H9 (cell line): ENCODE measurements around the gene GRM5. TPM values are rescaled to one million over a fixed set of nuclear protein-coding genes. Genes with fewer than 3 reads are reported as not detected.

Experiments
- DNase-seq: peaks from one replicate; pipeline ENCODE4 v3.0.0-alpha.2; 2017
- H2AFZ ChIP-seq: one replicate; pipeline ENCODE4 v1.6.1; 2013; ENCODE audit warnings: mild to moderate bottlenecking, low read length, control low read depth, moderate library complexity
- H2AK5ac ChIP-seq: 2 replicates; pipeline ENCODE4 v1.6.1; 2013; ENCODE audit warnings: low read length, control low read depth, mixed read lengths; ENCODE audit not compliant: insufficient read length
- H2BK120ac ChIP-seq: one replicate; pipeline ENCODE4 v1.6.1; 2013; ENCODE audit warnings: low read depth, mild to moderate bottlenecking, low read length, control low read depth, inconsistent platforms; ENCODE audit not compliant: poor library complexity, severe bottlenecking
- H2BK12ac ChIP-seq: 2 replicates; pipeline ENCODE4 v1.6.1; 2013; ENCODE audit warnings: low read length, control low read depth, mixed read lengths, low read depth; ENCODE audit not compliant: insufficient read length
- H2BK15ac ChIP-seq: 2 replicates; pipeline ENCODE4 v1.6.1; 2013; ENCODE audit warnings: low read depth, low read length, control low read depth
- H2BK20ac ChIP-seq: one replicate; pipeline ENCODE4 v1.6.1; 2013; ENCODE audit warnings: low read depth, mild to moderate bottlenecking, low read length, control low read depth, inconsistent platforms; ENCODE audit not compliant: poor library complexity, severe bottlenecking
- H2BK5ac ChIP-seq: 2 replicates; pipeline ENCODE4 v1.6.1; 2013; ENCODE audit warnings: low read length, control low read depth, mixed read lengths; ENCODE audit not compliant: insufficient read length
- H3K14ac ChIP-seq: 2 replicates; pipeline ENCODE4 v1.6.1; 2013; ENCODE audit warnings: low read length, control low read depth; ENCODE audit not compliant: insufficient read depth
- H3K18ac ChIP-seq: 2 replicates; pipeline ENCODE4 v1.6.1; 2013; ENCODE audit warnings: low read depth, mild to moderate bottlenecking, mixed read lengths, low read length, control low read depth; ENCODE audit not compliant: insufficient read length
- H3K23ac ChIP-seq: 2 replicates; pipeline ENCODE4 v1.6.1; 2013; ENCODE audit warnings: low read length, control low read depth, mixed read lengths, low read depth; ENCODE audit not compliant: insufficient read length
- H3K23me2 ChIP-seq: 2 replicates; pipeline ENCODE4 v1.6.1; 2013; ENCODE audit warnings: low read depth, mild to moderate bottlenecking, mixed read lengths, low read length, control low read depth; ENCODE audit not compliant: insufficient read length, poor library complexity, severe bottlenecking
- H3K27ac ChIP-seq: 2 replicates; pipeline ENCODE4 v1.5.1; 2013; ENCODE audit warnings: low read length, control low read depth, mixed read lengths, low read depth; ENCODE audit not compliant: insufficient read length
- H3K27me3 ChIP-seq: 2 replicates; pipeline ENCODE4 v1.6.1; 2013; ENCODE audit warnings: low read length, control low read depth, inconsistent platforms; ENCODE audit not compliant: insufficient read depth
- H3K4ac ChIP-seq: 2 replicates; pipeline ENCODE4 v1.6.1; 2013; ENCODE audit warnings: low read depth, mild to moderate bottlenecking, control low read depth, inconsistent platforms, low read length, moderate library complexity
- H3K4me1 ChIP-seq: 2 replicates; pipeline ENCODE4 v1.6.1; 2013; ENCODE audit warnings: low read length, control low read depth, inconsistent platforms; ENCODE audit not compliant: insufficient read depth
- H3K4me2 ChIP-seq: 2 replicates; pipeline ENCODE4 v1.6.1; 2013; ENCODE audit warnings: low read length, control low read depth, mixed read lengths; ENCODE audit not compliant: insufficient read length, insufficient read depth
- H3K56ac ChIP-seq: 2 replicates; pipeline ENCODE4 v1.6.1; 2013; ENCODE audit warnings: low read depth, mild to moderate bottlenecking, mixed read lengths, low read length, control low read depth; ENCODE audit not compliant: insufficient read length
- H3K79me1 ChIP-seq: 2 replicates; pipeline ENCODE4 v1.6.1; 2013; ENCODE audit warnings: low read depth, mild to moderate bottlenecking, moderate library complexity, low read length, control low read depth, inconsistent platforms; ENCODE audit not compliant: insufficient read depth, poor library complexity, severe bottlenecking
- H3K79me2 ChIP-seq: 2 replicates; pipeline ENCODE4 v1.6.1; 2013; ENCODE audit warnings: low read length, control low read depth, inconsistent platforms; ENCODE audit not compliant: insufficient read depth
- H3K9ac ChIP-seq: 2 replicates; pipeline ENCODE4 v1.6.1; 2013; ENCODE audit warnings: low read length, control low read depth, mixed read lengths; ENCODE audit not compliant: insufficient read length; ENCODE audit errors: extremely low read depth
- H3K9me3 ChIP-seq: one replicate; pipeline ENCODE4 v1.6.1; 2013; ENCODE audit warnings: low read depth, low read length, inconsistent platforms; ENCODE audit not compliant: control insufficient read depth
- H3T11ph ChIP-seq: one replicate; pipeline ENCODE4 v1.6.1; 2013; ENCODE audit warnings: mild to moderate bottlenecking, low read length, control low read depth, inconsistent platforms
- H4K20me1 ChIP-seq: one replicate; pipeline ENCODE4 v1.6.1; 2013; ENCODE audit not compliant: control insufficient read depth, insufficient read length, insufficient read depth
- H4K5ac ChIP-seq: 2 replicates; pipeline ENCODE4 v1.6.1; 2013; ENCODE audit warnings: low read depth, mild to moderate bottlenecking, mixed read lengths, low read length, control low read depth; ENCODE audit not compliant: insufficient read length
- H4K8ac ChIP-seq: replicated peaks from 2 replicates; pipeline ENCODE4 v1.6.1; 2013; ENCODE audit warnings: low read length, control low read depth, mixed read lengths, low read depth; ENCODE audit not compliant: insufficient read length
- H4K91ac ChIP-seq: 2 replicates; pipeline ENCODE4 v1.6.1; 2013; ENCODE audit warnings: low read depth, mild to moderate bottlenecking, moderate library complexity, mixed read lengths, low read length, control low read depth; ENCODE audit not compliant: insufficient read length
- H3K27ac Mint-ChIP-seq, 3 experiments: 2 replicates in 2 of 3; 3 replicates in 1 of 3; pipeline ENCODE4 v1.8.0; 2020 to 2021; ENCODE audit warnings: mixed read lengths in 3 of 3, mild to moderate bottlenecking in 1 of 3, moderate library complexity in 1 of 3
- H3K27me3 Mint-ChIP-seq: 2 replicates; pipeline ENCODE4 v1.8.0; 2021; ENCODE audit warnings: low read depth, mild to moderate bottlenecking, moderate library complexity, mixed read lengths
- H3K36me3 Mint-ChIP-seq, 3 experiments: 2 replicates in 2 of 3; 3 replicates in 1 of 3; pipeline ENCODE4 v1.8.0; 2020 to 2021; ENCODE audit warnings: low read depth in 3 of 3, mixed read lengths in 3 of 3; ENCODE audit not compliant: insufficient read depth in 1 of 3
- H3K4me1 Mint-ChIP-seq, 2 experiments: 2 replicates each; pipeline ENCODE4 v1.8.0; 2020; ENCODE audit warnings: mixed read lengths in 2 of 2
- H3K4me3 Mint-ChIP-seq, 2 experiments: 2 replicates in 1 of 2; 3 replicates in 1 of 2; pipeline ENCODE4 v1.8.0; 2020 to 2021; ENCODE audit warnings: mild to moderate bottlenecking in 2 of 2, mixed read lengths in 2 of 2, moderate library complexity in 1 of 2
- H3K9me3 Mint-ChIP-seq, 2 experiments: 2 replicates in 1 of 2; 3 replicates in 1 of 2; pipeline ENCODE4 v1.8.0; 2020; ENCODE audit warnings: mild to moderate bottlenecking in 2 of 2, mixed read lengths in 2 of 2, moderate library complexity in 1 of 2
- CTCF ChIP-seq: fragments of 200-600 bp; sonication (generic); conservative IDR thresholded peaks from 3 replicates; pipeline ENCODE4 v1.8.0; 2021; ENCODE audit warnings: antibody characterized with exemption, mild to moderate bottlenecking
- WGBS: extraction: QIAGEN DNeasy Blood & Tissue Kit; methylation state at CpG from one replicate; pipeline ENCODE4 v1.1.7; 2013; ENCODE audit warnings: missing lambda C conversion rate, low lambda C conversion rate, mixed read lengths; ENCODE audit not compliant: insufficient read length; ENCODE audit errors: extremely low coverage; 5-methylcytosine and 5-hydroxymethylcytosine counted together
- total RNA-seq: library from RNA; stranded (reverse); gene quantifications from 2 replicates; pipeline ENCODE4 v1.2.1, GENCODE V29; 2021

Gene GRM5
- total RNA-seq, 1 experiment from 2014 or later = not detected

GRCh38 chr11:88827018-88827676 lies 238.6 kb downstream of the GRM5 start:
- H3K9me3 Mint-ChIP-seq = peaks cover 0 to 3% of the 10 kb centered on the region in 2 experiments; a peak in 2 of 5 replicates
- no peak overlapping the region for H3K56ac ChIP-seq
- H3K4me2 ChIP-seq = no peak overlapping the region
- H4K5ac ChIP-seq = no peak overlapping the region
- H3K23ac ChIP-seq = no peak overlapping the region
- no peak overlapping the region for H3K14ac ChIP-seq
- no peaks in the 10 kb centered on the region for H3K79me2 ChIP-seq
- no peak overlapping the region for H3K27ac Mint-ChIP-seq
- no peak overlapping the region for H3K9ac ChIP-seq
- no peak overlapping the region for H2BK12ac ChIP-seq
- WGBS = no CpG with 5 or more reads among the region's 3 CpGs
- no peak overlapping the region for H2BK120ac ChIP-seq
- no peak overlapping the region for H3K4ac ChIP-seq
- no peaks in the 10 kb centered on the region for H4K20me1 ChIP-seq
- no peak for TF ChIP-seq CTCF
- H3K4me1 ChIP-seq = no peaks in the 10 kb centered on the region; the same call in 1 of the 2 replicates
- no peak overlapping the region for H3K27ac ChIP-seq
- H2BK5ac ChIP-seq = no peak overlapping the region
- no peak overlapping the region for H4K8ac ChIP-seq
- no peak overlapping the region for H2BK15ac ChIP-seq
- peaks cover 0 to 5% (median 0%) of the 10 kb centered on the region in 3 experiments; a peak in 2 of 7 replicates for H3K36me3 Mint-ChIP-seq
- H2AFZ ChIP-seq = no peak overlapping the region
- H4K91ac ChIP-seq = no peak overlapping the region
- no peak overlapping the region for H3K18ac ChIP-seq
- H3K23me2 ChIP-seq = no peaks in the 10 kb centered on the region
- H3K9me3 ChIP-seq = no peaks in the 10 kb centered on the region
- no peak overlapping the region for H3K4me3 Mint-ChIP-seq
- H3K79me1 ChIP-seq = no peaks in the 10 kb centered on the region
- H3K4me1 Mint-ChIP-seq = peaks cover 3 to 8% of the 10 kb centered on the region in 2 experiments; a peak in 3 of 4 replicates
- no peak overlapping the region for H2AK5ac ChIP-seq
- DNase-seq = no peak
- H3K27me3 ChIP-seq = no peaks in the 10 kb centered on the region
- no peaks in the 10 kb centered on the region for H3K27me3 Mint-ChIP-seq
- no peak overlapping the region for H3T11ph ChIP-seq
- no peak overlapping the region for H2BK20ac ChIP-seq
